K562 (cell line): ENCODE results near the gene ADRM1. TPM values are rescaled to one million over a fixed set of nuclear protein-coding genes. Genes with fewer than 3 reads are reported as not detected.
A peak's percentile ranks its signal among the peaks of the same experiment; 100 is the strongest.

ENCODE experiments used
- ATF1 ChIP-seq, 2 experiments: fragments of 450-650 bp in 1 of 2; IDR thresholded peaks; 2 replicates each; pipeline ENCODE4 v1.6.1; 2016; ENCODE audit warnings: missing compliant biosample characterization in 1 of 2, missing genetic modification characterization in 1 of 2
- BHLHE40 ChIP-seq: IDR thresholded peaks from 2 replicates; pipeline ENCODE4 v1.6.1; 2011; ENCODE audit warnings: low read length, improper control_type of control experiment
- CREB1 ChIP-seq, 2 experiments: sonication (generic) in 1 of 2; formaldehyde crosslinking in 1 of 2; IDR thresholded peaks; 2 replicates each; pipeline versions ENCODE4 v1.6.1 to v1.8.0; 2012 to 2022; ENCODE audit warnings: inconsistent platforms in 1 of 2, mild to moderate bottlenecking in 1 of 2, missing genetic modification reagents in 1 of 2, moderate library complexity in 1 of 2
- DDX20 ChIP-seq: fragments of 450-650 bp; IDR thresholded peaks from 2 replicates; pipeline ENCODE4 v1.6.1; 2016; ENCODE audit warnings: missing genetic modification characterization, low read depth, mild to moderate bottlenecking, missing compliant biosample characterization, moderate library complexity
- FOS ChIP-seq: IDR thresholded peaks from 3 replicates; pipeline ENCODE4 v1.6.1; 2011; ENCODE audit not compliant: insufficient read length; ENCODE audit errors: extremely low read depth
- HES1 ChIP-seq: fragments of 450-650 bp; IDR thresholded peaks from 2 replicates; pipeline ENCODE4 v1.6.1; 2016; ENCODE audit warnings: low read depth, mild to moderate bottlenecking, moderate library complexity
- HMG20A ChIP-seq: fragments of 450-650 bp; formaldehyde crosslinking; conservative IDR thresholded peaks from 2 replicates; pipeline ENCODE4 v1.4.0; 2020; ENCODE audit warnings: mild to moderate bottlenecking, mixed read lengths
- IFI16 ChIP-seq: fragments of 250-450 bp; sonication (Bioruptor Pico); IDR thresholded peaks from 2 replicates; pipeline ENCODE4 v2.1.2; 2022; ENCODE audit warnings: mild to moderate bottlenecking, inconsistent platforms
- ILK ChIP-seq: fragments of 450-650 bp; IDR thresholded peaks from 2 replicates; pipeline ENCODE4 v1.6.1; 2016; ENCODE audit warnings: missing genetic modification characterization, low read depth, mild to moderate bottlenecking, missing compliant biosample characterization, moderate library complexity, borderline replicate concordance
- LARP7 ChIP-seq: fragments of 450-650 bp; IDR thresholded peaks from 2 replicates; pipeline ENCODE4 v1.6.1; 2016
- MBD1 ChIP-seq: fragments of 250-450 bp; sonication (Bioruptor Pico); IDR thresholded peaks from 2 replicates; pipeline ENCODE4 v1.8.0; 2022; ENCODE audit warnings: inconsistent platforms
- NFATC3 ChIP-seq: fragments of 450-650 bp; IDR thresholded peaks from 2 replicates; pipeline ENCODE4 v1.6.1; 2017; ENCODE audit warnings: mild to moderate bottlenecking
- NR0B1 ChIP-seq: fragments of 450-650 bp; IDR thresholded peaks from one replicate; pipeline ENCODE4 v1.6.1; 2018; ENCODE audit warnings: mild to moderate bottlenecking, moderate library complexity; ENCODE audit not compliant: partially characterized antibody
- POLR2AphosphoS5 ChIP-seq: IDR thresholded peaks from 2 replicates; pipeline ENCODE4 v1.6.1; 2011; ENCODE audit warnings: mild to moderate bottlenecking, low read depth, low read length, moderate library complexity; ENCODE audit not compliant: control insufficient read depth, insufficient read depth
- STAT6 ChIP-seq: sonication (generic); formaldehyde crosslinking; IDR thresholded peaks from 2 replicates; pipeline ENCODE4 v1.8.1; 2023; ENCODE audit warnings: mild to moderate bottlenecking, missing genetic modification reagents
- ZC3H8 ChIP-seq: fragments of 450-650 bp; IDR thresholded peaks from 2 replicates; pipeline ENCODE4 v1.6.1; 2017
- ZNF143 ChIP-seq: sonication (generic); formaldehyde crosslinking; IDR thresholded peaks from 2 replicates; pipeline ENCODE4 v1.9.0; 2022; ENCODE audit warnings: mild to moderate bottlenecking, missing genetic modification reagents
- ZNF184 ChIP-seq: sonication (generic); formaldehyde crosslinking; IDR thresholded peaks from 2 replicates; pipeline ENCODE4 v1.5.0; 2020; ENCODE audit warnings: missing genetic modification reagents
- ZNF280B ChIP-seq: fragments of 250-450 bp; sonication (Bioruptor Pico); IDR thresholded peaks from 2 replicates; pipeline ENCODE4 v1.5.1; 2021; ENCODE audit warnings: mild to moderate bottlenecking
- ZNF76 ChIP-seq: fragments of 250-450 bp; sonication (Bioruptor Pico); IDR thresholded peaks from 2 replicates; pipeline ENCODE4 v1.4.0; 2020; ENCODE audit warnings: mild to moderate bottlenecking, moderate library complexity, borderline replicate concordance
- ZNF766 ChIP-seq: fragments of 200-800 bp; sonication (Bioruptor generic); conservative IDR thresholded peaks from 2 replicates; pipeline ENCODE4 v1.6.1; 2016; ENCODE audit warnings: missing genetic modification characterization, missing compliant biosample characterization
- polyA plus RNA-seq, 8 experiments: library from polyadenylated mRNA; depleted of rRNA in 4 of 8; stranded (reverse) in 5 of 8; unstranded in 3 of 8; fragments of >200 nt; fragmentation: Nextera tagmentation in 2 of 8; fragmentation: Illumina TruSeq in 1 of 8; extraction: Ambion mirVana in 2 of 8; extraction: Trizol in 1 of 8; gene quantifications; 2 replicates each; pipeline versions ENCODE4 v1.2.1 to v1.2.3, GENCODE V29; 2011 to 2014; ENCODE audit warnings: inconsistent platforms in 1 of 8, missing spikeins in 1 of 8
- total RNA-seq, 7 experiments: library from RNA; depleted of rRNA in 6 of 7; stranded (reverse); fragments of >200 nt in 6 of 7; fragmentation: Illumina TruSeq in 2 of 7; extraction: Trizol in 2 of 7; gene quantifications; 2 replicates each; pipeline versions ENCODE4 v1.2.1 to v1.2.3, GENCODE V29; 2011 to 2021; ENCODE audit warnings: low replicate concordance in 1 of 7

Gene ADRM1
- total and polyA plus RNA-seq, 9 of the 15 experiments (the other 6 are each of a cell fraction or from before 2014, with no cell fraction given) = 5.0 to 223 (median 67.4) TPM

- no peak for TF ChIP-seq DDX20 (tag)
- TF ChIP-seq ATF1 (CRISPR knock-in tag; IDR thresholded peaks at IDR 0.05) = no peak
- peak; percentile 91 for TF ChIP-seq ATF1 (tag; IDR thresholded peaks at IDR 0.05)
- TF ChIP-seq ZNF766 (CRISPR knock-in tag) = no peak
- no peak for TF ChIP-seq ZNF76 (CRISPR knock-in tag)
- no peak for TF ChIP-seq ZNF280B
- TF ChIP-seq STAT6 = no peak
- TF ChIP-seq MBD1 (CRISPR knock-in tag) = no peak
- TF ChIP-seq POLR2AphosphoS5 = peak; percentile 73
- TF ChIP-seq IFI16 = no peak
- TF ChIP-seq HMG20A (CRISPR knock-in tag) = no peak
- TF ChIP-seq ZC3H8 = no peak
- TF ChIP-seq HES1 = no peak
- TF ChIP-seq LARP7 = no peak
- no peak for TF ChIP-seq ZNF143 (CRISPR knock-in tag)
- TF ChIP-seq NFATC3 = no peak
- peak; percentile 88 for TF ChIP-seq FOS
- peak; percentile 28; the same call in 1 of the 2 replicates for TF ChIP-seq BHLHE40
- no peak for TF ChIP-seq ZNF184 (CRISPR knock-in tag)
- no peak for TF ChIP-seq ILK (tag)
- peak; percentile 39; the same call in 1 of the 2 replicates for TF ChIP-seq CREB1 (IDR thresholded peaks at IDR 0.05)
- TF ChIP-seq CREB1 (CRISPR knock-in tag; IDR thresholded peaks at IDR 0.05) = peak; percentile 80
- no peak for TF ChIP-seq NR0B1
Measured at GRCh38 chr20:62302341-62303061, at the start of gene ADRM1 (continued).
